CD4-positive, alpha-beta T cell treated with Interleukin-4 for 4 hours (primary cell): ENCODE data around the gene RFX2.
A peak's percentile ranks its signal among the peaks of the same experiment; 100 is the strongest.
"Not testable (repeated sequence)": the region's sequence is repeated elsewhere in the genome, so short reads cannot be mapped to it uniquely, and the experiment has no call there.

Source experiments
- DNase-seq: peaks from one replicate; pipeline ENCODE4 v3.0.0-alpha.2; 2020

Gene RFX2

GRCh38 chr19:6073858-6074708 is 36.2 kb downstream of the RFX2 start:
- no peak for DNase-seq

GRCh38 chr19:6073233-6073632 is 37.1 kb downstream of the RFX2 start:
- not testable (repeated sequence) for DNase-seq

GRCh38 chr19:6071875-6072274 is 38.4 kb downstream of the RFX2 start:
- no peak for DNase-seq

GRCh38 chr19:6070720-6071485 is 39.4 kb downstream of the RFX2 start:
- no peak for DNase-seq

GRCh38 chr19:6070207-6070681 is 40.1 kb downstream of the RFX2 start:
- no peak for DNase-seq

GRCh38 chr19:6069268-6069791 is 41.0 kb downstream of the RFX2 start:
- peak; percentile 29 for DNase-seq

GRCh38 chr19:6068711-6069110 is 41.6 kb downstream of the RFX2 start:
- no peak for DNase-seq

GRCh38 chr19:6067975-6068374 is 42.3 kb downstream of the RFX2 start:
- no peak for DNase-seq

GRCh38 chr19:6066661-6067646 is 43.3 kb downstream of the RFX2 start:
- peak; percentile 87 for DNase-seq

GRCh38 chr19:6065685-6066374 is 44.5 kb downstream of the RFX2 start:
- peak; percentile 89 for DNase-seq

GRCh38 chr19:6064336-6065073 is 45.8 kb downstream of the RFX2 start:
- DNase-seq, result no peak

- no peak for DNase-seq
These were observed 46.5 kb downstream of the RFX2 start for GRCh38 chr19:6063576-6064335.

- no peak for DNase-seq
These were observed 47.2 kb downstream of the RFX2 start for GRCh38 chr19:6062961-6063575.

- peak; percentile 58 for DNase-seq
These were observed 48.0 kb downstream of the RFX2 start for GRCh38 chr19:6062274-6062673.

GRCh38 chr19:6061376-6062130 is 48.7 kb downstream of the RFX2 start:
- DNase-seq, result no peak

- DNase-seq, result peak; percentile 60
These were observed 49.5 kb downstream of the RFX2 start for GRCh38 chr19:6060600-6061375.

GRCh38 chr19:6059988-6060599 is 50.2 kb downstream of the RFX2 start:
- DNase-seq, result no peak
